Nephron progenitor cell (in vitro differentiated cells): ENCODE results near the gene B3GNT3.

Source experiments
- DNase-seq: peaks from one replicate; pipeline ENCODE4 v3.0.0; 2021
- H3K27ac Mint-ChIP-seq: 2 replicates; pipeline ENCODE4 v1.8.0; 2021; ENCODE audit warnings: mild to moderate bottlenecking, moderate library complexity, mixed read lengths
- H3K27me3 Mint-ChIP-seq: 2 replicates; pipeline ENCODE4 v1.8.0; 2021; ENCODE audit warnings: mild to moderate bottlenecking, low read depth, mixed read lengths; ENCODE audit not compliant: poor library complexity
- H3K36me3 Mint-ChIP-seq: 2 replicates; pipeline ENCODE4 v1.8.0; 2021; ENCODE audit warnings: low read depth, mixed read lengths
- H3K4me1 Mint-ChIP-seq: 2 replicates; pipeline ENCODE4 v1.8.0; 2021; ENCODE audit warnings: mixed read lengths
- H3K4me3 Mint-ChIP-seq: 2 replicates; pipeline ENCODE4 v1.8.0; 2021; ENCODE audit warnings: mild to moderate bottlenecking, moderate library complexity, mixed read lengths
- H3K9me3 Mint-ChIP-seq: 2 replicates; pipeline ENCODE4 v1.8.0; 2021; ENCODE audit warnings: mild to moderate bottlenecking, moderate library complexity, mixed read lengths
- CTCF ChIP-seq: fragments of 200-600 bp; sonication (generic); IDR thresholded peaks from 2 replicates; pipeline ENCODE4 v1.5.0; 2021; ENCODE audit warnings: antibody characterized with exemption

Gene B3GNT3

GRCh38 chr19:17794731-17795494 is at the start of gene B3GNT3:
Gene B3GNT3, plus strand, starts transcription at chr19:17795138. Its CDS starts 12,670 bp downstream, at chr19:17807808.
- no peak for TF ChIP-seq CTCF
- Mint-ChIP-seq H3K27ac (no peak within 1 kb of the TSS), H3K4me1 (peaks cover 7% of the 10 kb centered on the region), H3K9me3 (no peaks in the 10 kb centered on the region), H3K36me3 (no peaks in the 10 kb centered on the region), H3K4me3 (no peak within 1 kb of the TSS), H3K27me3 (peaks cover 86% of the 10 kb centered on the region)
- peak; percentile 35 for DNase-seq

- Mint-ChIP-seq H3K27ac (no peak overlapping the region), H3K27me3 (peaks cover 21% of the 10 kb centered on the region)
- TF ChIP-seq CTCF, result no peak
Observed at GRCh38 chr19:17747205-17748098, 47.5 kb upstream of the B3GNT3 start.

GRCh38 chr19:17748884-17749638 is 45.9 kb upstream of the B3GNT3 start:
- H3K36me3 Mint-ChIP-seq, result no peaks in the 10 kb centered on the region
- no peak for TF ChIP-seq CTCF
- peaks cover 18% of the 10 kb centered on the region for H3K27me3 Mint-ChIP-seq
- no peak overlapping the region for H3K27ac Mint-ChIP-seq
- peaks cover 15% of the 10 kb centered on the region for H3K4me1 Mint-ChIP-seq
- DNase-seq, result no peak
- peak overlapping the region; percentile 49 for H3K4me3 Mint-ChIP-seq
- H3K9me3 Mint-ChIP-seq, result no peaks in the 10 kb centered on the region

More at GRCh38 chr19:17747205-17748098, 47.5 kb upstream of the B3GNT3 start:
- H3K9me3 Mint-ChIP-seq, result peaks cover 7% of the 10 kb centered on the region
- H3K36me3 Mint-ChIP-seq, result peaks cover 6% of the 10 kb centered on the region
- peak overlapping the region; percentile 71 for H3K4me3 Mint-ChIP-seq
- peaks cover 15% of the 10 kb centered on the region for H3K4me1 Mint-ChIP-seq
- DNase-seq, result peak; percentile 95

- Mint-ChIP-seq H3K9me3 (no peaks in the 10 kb centered on the region), H3K4me1 (peaks cover 19% of the 10 kb centered on the region), H3K27ac (no peak overlapping the region), H3K27me3 (peaks cover 18% of the 10 kb centered on the region), H3K4me3 (no peak overlapping the region), H3K36me3 (no peaks in the 10 kb centered on the region)
- TF ChIP-seq CTCF, result no peak
- DNase-seq, result no peak
Observed at GRCh38 chr19:17749912-17750317, 45.0 kb upstream of the B3GNT3 start.

GRCh38 chr19:17751103-17751911 is 43.6 kb upstream of the B3GNT3 start, which contains the start of gene FCHO1:
Gene FCHO1, plus strand, starts transcription at chr19:17751477. Its CDS starts 3,688 bp downstream, at chr19:17755165.
- peaks cover 32% of the 10 kb centered on the region for H3K4me1 Mint-ChIP-seq
- no peak for DNase-seq
- no peak for TF ChIP-seq CTCF
- peaks cover 18% of the 10 kb centered on the region for H3K27me3 Mint-ChIP-seq
- H3K27ac Mint-ChIP-seq, result no peak within 1 kb of the TSS
- H3K4me3 Mint-ChIP-seq, result no peak within 1 kb of the TSS
- H3K9me3 Mint-ChIP-seq, result no peaks in the 10 kb centered on the region
- H3K36me3 Mint-ChIP-seq, result no peaks in the 10 kb centered on the region
